DND-41 (cell line): ENCODE results near the gene GSG1L.

Experiments
- EZH2 ChIP-seq: IDR thresholded peaks from 3 replicates; pipeline ENCODE4 v1.6.1; 2012; ENCODE audit warnings: borderline replicate concordance, low read depth, mild to moderate bottlenecking, moderate library complexity, low read length, inconsistent platforms; ENCODE audit not compliant: severe bottlenecking
- TF ChIP-seq, protein P1 (sequence below): IDR thresholded peaks from 2 replicates; pipeline ENCODE4 v1.5.1; 2012; ENCODE audit warnings: borderline replicate concordance, low read length, moderate library complexity, mild to moderate bottlenecking; ENCODE audit not compliant: poor library complexity, severe bottlenecking; ENCODE audit errors: extremely low read depth

DNA sequence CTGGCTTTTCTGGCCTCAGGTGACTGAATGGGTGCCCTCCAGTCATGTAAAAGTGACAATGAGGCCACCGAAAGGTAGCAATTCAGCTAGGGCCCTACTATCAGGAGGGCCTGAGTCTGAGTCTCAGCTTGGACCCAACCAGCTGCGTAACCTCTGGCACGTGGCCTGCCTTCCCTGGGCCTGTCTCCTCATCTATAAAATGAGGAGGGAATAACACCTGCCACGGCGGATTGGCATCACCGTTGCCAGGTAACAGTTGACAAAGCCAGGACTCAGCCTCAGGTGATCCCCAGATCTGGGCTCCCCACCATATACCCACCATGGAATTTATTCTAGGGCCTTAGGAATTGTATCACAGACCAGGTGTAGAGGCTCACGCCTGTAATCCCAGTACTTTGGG is 296.4 kb downstream of the GSG1L start:
- TF ChIP-seq, protein P1, sequence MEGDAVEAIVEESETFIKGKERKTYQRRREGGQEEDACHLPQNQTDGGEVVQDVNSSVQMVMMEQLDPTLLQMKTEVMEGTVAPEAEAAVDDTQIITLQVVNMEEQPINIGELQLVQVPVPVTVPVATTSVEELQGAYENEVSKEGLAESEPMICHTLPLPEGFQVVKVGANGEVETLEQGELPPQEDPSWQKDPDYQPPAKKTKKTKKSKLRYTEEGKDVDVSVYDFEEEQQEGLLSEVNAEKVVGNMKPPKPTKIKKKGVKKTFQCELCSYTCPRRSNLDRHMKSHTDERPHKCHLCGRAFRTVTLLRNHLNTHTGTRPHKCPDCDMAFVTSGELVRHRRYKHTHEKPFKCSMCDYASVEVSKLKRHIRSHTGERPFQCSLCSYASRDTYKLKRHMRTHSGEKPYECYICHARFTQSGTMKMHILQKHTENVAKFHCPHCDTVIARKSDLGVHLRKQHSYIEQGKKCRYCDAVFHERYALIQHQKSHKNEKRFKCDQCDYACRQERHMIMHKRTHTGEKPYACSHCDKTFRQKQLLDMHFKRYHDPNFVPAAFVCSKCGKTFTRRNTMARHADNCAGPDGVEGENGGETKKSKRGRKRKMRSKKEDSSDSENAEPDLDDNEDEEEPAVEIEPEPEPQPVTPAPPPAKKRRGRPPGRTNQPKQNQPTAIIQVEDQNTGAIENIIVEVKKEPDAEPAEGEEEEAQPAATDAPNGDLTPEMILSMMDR, result no peak
- TF ChIP-seq EZH2, result no peak
